Esophagus muscularis mucosa (tissue), 3 donors: Measurements from ENCODE around the gene PRKCH.

Source experiments
- EP300 ChIP-seq: sonication (generic); formaldehyde crosslinking; IDR thresholded peaks from one replicate; pipeline ENCODE4 v1.6.1; 2017; ENCODE audit warnings: antibody characterized with exemption
- TF ChIP-seq, protein P1 (sequence below), 3 experiments: fragments of 200-600 bp in 2 of 3; fragments of 450-650 bp in 1 of 3; sonication (generic) in 2 of 3; IDR thresholded peaks; one replicate each; pipeline ENCODE4 v1.5.1; 2017 to 2019; ENCODE audit warnings: antibody characterized with exemption in 3 of 3, mild to moderate bottlenecking in 2 of 3, moderate library complexity in 1 of 3

GRCh38 chr14:61535458-61535857, 214.1 kb downstream of the PRKCH start:
- TF ChIP-seq, protein P1, sequence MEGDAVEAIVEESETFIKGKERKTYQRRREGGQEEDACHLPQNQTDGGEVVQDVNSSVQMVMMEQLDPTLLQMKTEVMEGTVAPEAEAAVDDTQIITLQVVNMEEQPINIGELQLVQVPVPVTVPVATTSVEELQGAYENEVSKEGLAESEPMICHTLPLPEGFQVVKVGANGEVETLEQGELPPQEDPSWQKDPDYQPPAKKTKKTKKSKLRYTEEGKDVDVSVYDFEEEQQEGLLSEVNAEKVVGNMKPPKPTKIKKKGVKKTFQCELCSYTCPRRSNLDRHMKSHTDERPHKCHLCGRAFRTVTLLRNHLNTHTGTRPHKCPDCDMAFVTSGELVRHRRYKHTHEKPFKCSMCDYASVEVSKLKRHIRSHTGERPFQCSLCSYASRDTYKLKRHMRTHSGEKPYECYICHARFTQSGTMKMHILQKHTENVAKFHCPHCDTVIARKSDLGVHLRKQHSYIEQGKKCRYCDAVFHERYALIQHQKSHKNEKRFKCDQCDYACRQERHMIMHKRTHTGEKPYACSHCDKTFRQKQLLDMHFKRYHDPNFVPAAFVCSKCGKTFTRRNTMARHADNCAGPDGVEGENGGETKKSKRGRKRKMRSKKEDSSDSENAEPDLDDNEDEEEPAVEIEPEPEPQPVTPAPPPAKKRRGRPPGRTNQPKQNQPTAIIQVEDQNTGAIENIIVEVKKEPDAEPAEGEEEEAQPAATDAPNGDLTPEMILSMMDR (IDR thresholded peaks at IDR 0.05) = no peak
- TF ChIP-seq EP300 = no peak
